ENCODE results near the gene FCN2. TPM values are rescaled to one million over a fixed set of nuclear protein-coding genes. Genes with fewer than 3 reads are reported as not detected.

Gene FCN2
- total and polyA plus RNA-seq, 4 donors = 23.6 to 186 (median 121) TPM

- Histone ChIP-seq H3K4me1 (ENCODE audit: control insufficient read depth in 4 of 4, insufficient read depth in 4 of 4, low read length in 3 of 4) (no peaks in the 10 kb centered on the region), H3K27me3 (ENCODE audit: control insufficient read depth in 4 of 4, insufficient read depth in 4 of 4, low read length in 3 of 4) (no peaks in the 10 kb centered on the region), H3K9me3 (ENCODE audit: control insufficient read depth in 4 of 4, low read length in 3 of 4) (no peaks in the 10 kb centered on the region), H3K27ac (ENCODE audit: low read depth in 1 of 2, low read length in 2 of 2) (no peak overlapping the region), H3K36me3 (ENCODE audit: control insufficient read depth in 4 of 4, insufficient read depth in 3 of 4, low read depth in 1 of 4, low read length in 3 of 4) (no peaks in the 10 kb centered on the region), H3K9ac (ENCODE audit: low read depth in 1 of 2, low read length in 2 of 2) (no peak overlapping the region), H3K4me3 (ENCODE audit: low read depth in 1 of 3, low read length in 3 of 3) (no peak overlapping the region)
- DNase-seq (ENCODE audit: low spot score) = no peak
- TF ChIP-seq REST (IDR thresholded peaks at IDR 0.05) (no peak), NR2F2 (IDR thresholded peaks at IDR 0.05) (no peak), FOXA2 (IDR thresholded peaks at IDR 0.05) (no peak), ATF3 (IDR thresholded peaks at IDR 0.05) (no peak), RAD21 (IDR thresholded peaks at IDR 0.05) (no peak), EGR1 (IDR thresholded peaks at IDR 0.05; ENCODE audit: low read depth in 2 of 2) (no peak), JUND (IDR thresholded peaks at IDR 0.05) (no peak), HNF4G (IDR thresholded peaks at IDR 0.05) (no peak), TAF1 (conservative IDR thresholded peaks at IDR 0.05) (no peak), ZBTB33 (IDR thresholded peaks at IDR 0.05) (no peak), RXRA (IDR thresholded peaks at IDR 0.05) (no peak), FOXA1 (IDR thresholded peaks at IDR 0.05) (no peak), SP1 (IDR thresholded peaks at IDR 0.05) (no peak), GABPA (IDR thresholded peaks at IDR 0.05 in 1 of 2, conservative IDR thresholded peaks at IDR 0.05 in 1 of 2) (no peak), HNF4A (conservative IDR thresholded peaks at IDR 0.05) (no peak), YY1 (IDR thresholded peaks at IDR 0.05) (no peak)
- TF ChIP-seq, protein P1, sequence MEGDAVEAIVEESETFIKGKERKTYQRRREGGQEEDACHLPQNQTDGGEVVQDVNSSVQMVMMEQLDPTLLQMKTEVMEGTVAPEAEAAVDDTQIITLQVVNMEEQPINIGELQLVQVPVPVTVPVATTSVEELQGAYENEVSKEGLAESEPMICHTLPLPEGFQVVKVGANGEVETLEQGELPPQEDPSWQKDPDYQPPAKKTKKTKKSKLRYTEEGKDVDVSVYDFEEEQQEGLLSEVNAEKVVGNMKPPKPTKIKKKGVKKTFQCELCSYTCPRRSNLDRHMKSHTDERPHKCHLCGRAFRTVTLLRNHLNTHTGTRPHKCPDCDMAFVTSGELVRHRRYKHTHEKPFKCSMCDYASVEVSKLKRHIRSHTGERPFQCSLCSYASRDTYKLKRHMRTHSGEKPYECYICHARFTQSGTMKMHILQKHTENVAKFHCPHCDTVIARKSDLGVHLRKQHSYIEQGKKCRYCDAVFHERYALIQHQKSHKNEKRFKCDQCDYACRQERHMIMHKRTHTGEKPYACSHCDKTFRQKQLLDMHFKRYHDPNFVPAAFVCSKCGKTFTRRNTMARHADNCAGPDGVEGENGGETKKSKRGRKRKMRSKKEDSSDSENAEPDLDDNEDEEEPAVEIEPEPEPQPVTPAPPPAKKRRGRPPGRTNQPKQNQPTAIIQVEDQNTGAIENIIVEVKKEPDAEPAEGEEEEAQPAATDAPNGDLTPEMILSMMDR (IDR thresholded peaks at IDR 0.05; ENCODE audit: low read depth, low read length, missing input control) = no peak
- TF ChIP-seq, protein P2, sequence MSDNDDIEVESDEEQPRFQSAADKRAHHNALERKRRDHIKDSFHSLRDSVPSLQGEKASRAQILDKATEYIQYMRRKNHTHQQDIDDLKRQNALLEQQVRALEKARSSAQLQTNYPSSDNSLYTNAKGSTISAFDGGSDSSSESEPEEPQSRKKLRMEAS (IDR thresholded peaks at IDR 0.05) = no peak
- WGBS = 79% methylated on average over 4 of the region's 4 CpGs
These were observed 3.1 kb upstream of the FCN2 start for GRCh38 chr9:134877541-134877940.

Measured in liver (tissue), 9 donors.